Sciatic nerve (tissue), 2 donors: ENCODE data around the gene LTB4R. TPM values are rescaled to one million over a fixed set of nuclear protein-coding genes. Genes with fewer than 3 reads are reported as not detected.
"Not testable (repeated sequence)": the region's sequence is repeated elsewhere in the genome, so short reads cannot be mapped to it uniquely, and the experiment has no call there.

Experiments
- ATAC-seq: fragments of 200-7000 bp; cut with Tn5 transposase; one replicate; pipeline ENCODE4 v1.9.1; 2020; ENCODE audit warnings: mild to moderate bottlenecking, moderate library complexity
- DNase-seq: peaks from one replicate; pipeline ENCODE4 v3.0.0-alpha.2; 2020; ENCODE audit warnings: low spot score
- intact Hi-C: fragments of 100-400 bp; cut with DNase I; formaldehyde crosslinking; loops from one replicate; pipeline ENCODE4 v1.14.2; 2022
- total RNA-seq: library from RNA; stranded (reverse); fragmentation: NEBNext Ultra II Directional; extraction: Animal tissue kit (Norgen Biotek cat#: 25700); gene quantifications from one replicate; pipeline ENCODE4 v1.2.1, GENCODE V29; 2021
- donor health status: DM: no; HTN: no; CAD: no.
- donor health status: DM: no; HTN: no; CAD: no.

The LTB4R gene
- total RNA-seq, 1 donor from 2014 or later = 6.7 TPM

- ATAC-seq = no peak
Observed at GRCh38 chr14:24315243-24315806, 4.0 kb downstream of the LTB4R start.

GRCh38 chr14:24315807-24316596, 4.7 kb downstream of the LTB4R start:
- intact Hi-C loops = no loop called here
- ATAC-seq (peak; percentile 33), DNase-seq (no peak)

More at GRCh38 chr14:24315243-24315806, 4.0 kb downstream of the LTB4R start:
- no peak for DNase-seq
- intact Hi-C loops = no loop called here

DNA sequence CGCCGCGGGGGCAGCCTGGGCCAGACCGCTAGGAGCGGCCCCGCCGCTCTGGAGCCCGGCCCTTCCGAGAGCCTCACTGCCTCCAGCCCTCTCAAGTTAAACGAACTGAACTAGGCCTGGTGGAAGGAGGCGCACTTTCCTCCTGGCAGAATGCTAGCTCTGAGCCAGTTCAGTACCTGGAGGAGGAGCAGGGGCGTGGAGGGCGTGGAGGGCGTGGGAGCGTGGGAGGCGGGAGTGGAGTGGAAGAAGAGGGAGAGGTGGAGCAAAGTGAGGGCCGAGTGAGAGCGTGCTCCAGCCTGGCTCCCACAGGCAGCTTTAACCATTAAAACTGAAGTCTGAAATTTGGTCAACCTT, 5.3 kb downstream of the LTB4R start:
- no peak for ATAC-seq
- DNase-seq = no peak
- intact Hi-C loops = no loop called here

GRCh38 chr14:24317141-24317928, 6.0 kb downstream of the LTB4R start:
- intact Hi-C loops = no loop called here
- DNase-seq (no peak), ATAC-seq (no peak)

- DNase-seq = no peak
- ATAC-seq = no peak
- intact Hi-C loops = no loop called here
Observed at GRCh38 chr14:24321212-24321975, 10.1 kb downstream of the LTB4R start.

DNA sequence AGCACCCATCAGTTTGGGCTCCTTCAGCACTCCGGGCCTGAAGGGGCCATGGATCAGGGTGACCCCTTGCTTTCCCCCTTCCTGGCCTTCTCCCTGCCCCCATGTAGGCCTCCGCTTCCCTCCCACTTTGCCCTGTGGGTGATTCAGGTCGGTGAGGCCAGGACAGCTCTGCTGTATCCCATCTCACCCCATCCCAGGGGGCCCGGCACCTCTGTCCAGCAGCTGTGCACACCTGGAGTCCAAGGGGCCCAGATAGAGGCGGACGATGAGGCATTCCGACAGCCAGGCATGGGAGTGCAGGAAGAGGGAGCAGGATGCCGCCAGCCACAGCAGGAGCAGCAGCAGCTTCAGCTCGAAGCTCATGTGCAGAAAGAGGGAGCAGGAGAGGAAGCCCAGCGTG, 11.4 kb downstream of the LTB4R start:
- ATAC-seq (no peak), DNase-seq (no peak)
- intact Hi-C loops = no loop called here

DNA sequence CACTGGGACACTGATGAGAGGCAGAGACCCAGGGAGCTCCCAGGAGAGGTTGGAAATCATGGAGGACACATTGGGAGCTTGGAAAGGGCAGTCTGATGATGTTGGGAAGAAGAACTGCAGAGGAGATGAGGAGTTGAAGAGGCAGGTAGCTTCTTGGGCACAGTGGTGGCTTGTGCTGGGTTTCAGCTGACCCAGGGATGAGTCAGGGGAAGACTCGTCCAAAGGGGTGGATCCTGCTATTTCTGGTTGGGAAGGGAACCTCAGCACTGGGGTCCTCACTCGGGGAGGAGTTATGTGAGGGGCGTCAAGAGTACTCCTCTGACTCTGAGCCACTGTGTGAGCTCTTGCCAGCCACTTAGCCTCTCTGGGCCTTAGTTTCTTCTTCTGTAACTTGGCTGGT, 12.0 kb downstream of the LTB4R start:
- intact Hi-C loops = no loop called here
- DNase-seq (no peak), ATAC-seq (no peak)

- no peak for DNase-seq
- ATAC-seq = no peak
- intact Hi-C loops = no loop called here
Observed at GRCh38 chr14:24324024-24324423, 12.7 kb downstream of the LTB4R start.

- intact Hi-C loops = no loop called here
- ATAC-seq (no peak), DNase-seq (no peak)
Observed at GRCh38 chr14:24325041-24325530, 13.8 kb downstream of the LTB4R start.

- ATAC-seq (no peak), DNase-seq (no peak)
- intact Hi-C loops = no loop called here
Observed at GRCh38 chr14:24325963-24326362, 14.7 kb downstream of the LTB4R start.

- peak; percentile 16 for ATAC-seq
- DNase-seq = no peak
- intact Hi-C loops = no loop called here
Observed at GRCh38 chr14:24327303-24327702, 16.0 kb downstream of the LTB4R start.

DNA sequence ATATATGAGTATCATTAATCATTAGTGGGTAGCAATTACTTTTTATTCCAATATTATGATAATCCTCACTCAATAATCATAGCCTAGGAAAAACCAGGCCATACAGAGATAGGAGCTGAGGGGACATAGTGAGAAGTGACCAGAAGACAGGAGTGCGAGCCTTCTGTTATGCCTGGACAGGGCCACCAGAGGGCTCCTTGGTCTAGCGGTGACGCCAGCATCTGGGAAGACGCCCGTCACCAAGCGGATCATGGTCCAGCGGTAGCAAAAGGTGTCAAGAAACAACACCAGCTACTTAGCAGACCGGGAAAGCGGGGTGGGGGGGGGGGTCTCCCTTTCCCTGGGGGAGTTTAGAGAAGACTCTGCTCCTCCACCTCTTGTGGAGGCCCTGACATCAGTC, 16.6 kb downstream of the LTB4R start:
- ATAC-seq, intact Hi-C loops: not testable (repeated sequence)

DNA sequence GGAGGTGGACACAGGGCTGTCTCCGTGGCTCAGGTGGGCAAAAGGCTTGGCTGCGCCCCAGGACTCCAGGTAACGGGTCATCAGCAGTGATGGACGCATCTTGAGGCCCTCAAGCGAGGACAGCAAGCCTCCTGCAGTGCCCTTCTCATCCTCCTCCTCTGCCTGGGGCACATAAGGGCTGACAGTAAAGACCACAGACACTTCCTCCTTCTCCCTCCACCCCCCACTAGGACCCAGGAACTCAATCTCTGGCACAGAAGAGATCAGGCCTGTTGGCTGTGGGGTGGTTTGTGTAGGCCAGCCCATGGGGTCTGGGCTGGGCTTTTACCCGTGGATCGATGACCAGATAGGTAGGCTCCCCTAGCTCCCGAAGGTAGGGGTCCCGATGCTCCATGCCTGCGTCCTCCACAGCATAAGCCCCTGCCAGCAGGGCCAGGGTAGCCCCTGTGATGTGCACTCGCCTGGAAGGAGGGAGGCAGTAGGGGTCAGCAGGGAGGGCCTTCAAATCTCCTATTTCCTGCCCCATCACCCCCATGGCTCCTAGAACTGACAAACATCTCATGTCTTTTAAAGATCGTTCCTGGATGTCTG, 17.9 kb downstream of the LTB4R start:
- intact Hi-C loops = no loop called here

More for the DNA sequence above, 16.6 kb downstream of the LTB4R start:
- not testable (repeated sequence) for DNase-seq

DNA sequence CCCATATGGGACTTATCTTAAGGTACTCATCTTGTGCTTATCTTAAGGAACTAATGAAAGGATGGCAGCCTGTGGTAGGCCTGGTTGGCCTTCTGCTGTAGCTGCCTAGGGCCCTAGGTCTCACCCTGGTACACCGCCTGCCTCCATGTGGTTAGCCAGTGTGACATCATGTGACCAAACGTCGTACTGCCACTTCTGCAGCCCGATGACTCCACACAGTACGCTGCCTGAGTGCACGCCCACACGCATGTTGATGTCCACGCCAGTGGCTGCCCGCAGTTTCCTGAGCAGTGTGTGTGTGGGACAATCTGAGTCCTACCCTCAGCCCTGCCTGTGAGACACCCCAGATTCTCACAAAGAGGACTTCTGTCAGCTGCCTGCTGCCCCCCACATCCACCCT, 18.4 kb downstream of the LTB4R start:
- DNase-seq (peak; percentile 74), ATAC-seq (peak; percentile 22)
- intact Hi-C loops = loop anchor here (5.0 kb wide), 1 partner anchor 103 kb away; no protein-coding TSS in a partner anchor

More for the DNA sequence above, 17.9 kb downstream of the LTB4R start:
- ATAC-seq (no peak), DNase-seq (no peak)

GRCh38 chr14:24330973-24331674, 19.8 kb downstream of the LTB4R start:
- DNase-seq (no peak), ATAC-seq (no peak)
- intact Hi-C loops = loop anchor here (5.0 kb wide), 1 partner anchor 101 kb away; no protein-coding TSS in a partner anchor

- ATAC-seq (peak; percentile 1), DNase-seq (no peak)
- intact Hi-C loops = loop anchor here (5.0 kb wide), 1 partner anchor 101 kb away; no protein-coding TSS in a partner anchor
Observed at GRCh38 chr14:24331731-24332267, 20.5 kb downstream of the LTB4R start.

DNA sequence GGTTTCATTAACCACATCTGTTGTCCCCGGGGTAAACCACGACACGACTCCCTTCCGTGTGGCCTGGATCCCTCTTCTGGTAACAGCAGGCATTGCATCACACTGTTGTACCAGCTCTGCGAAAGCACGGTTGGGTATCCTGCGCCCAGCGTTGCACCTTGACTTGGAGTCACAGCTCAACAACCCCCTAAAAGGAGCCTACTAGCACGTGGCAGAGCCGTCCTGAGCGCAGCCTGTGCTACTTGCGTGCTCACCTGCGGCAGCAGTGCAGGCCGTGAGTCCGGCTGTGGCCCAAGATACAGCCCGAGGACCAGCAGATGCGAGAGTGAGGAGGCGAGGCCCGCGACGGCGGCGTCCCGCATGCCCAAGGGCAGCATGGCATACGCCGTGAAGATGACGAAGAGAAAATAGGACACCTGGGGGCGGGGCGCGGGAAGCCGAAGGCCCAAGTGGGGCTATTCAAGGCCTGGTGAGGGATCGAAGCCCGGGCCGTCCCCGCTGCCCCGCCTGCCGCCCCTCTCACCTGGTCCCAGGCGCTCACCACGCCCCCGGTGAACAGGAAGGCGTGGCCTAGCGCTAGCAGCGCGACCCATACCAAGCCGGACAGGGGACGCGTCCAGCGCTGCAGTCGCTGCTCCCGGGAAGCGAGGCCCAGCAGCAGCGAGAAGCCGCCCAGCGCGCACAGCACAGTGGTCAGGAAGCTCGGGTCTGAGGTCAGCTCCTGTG, 21.1 kb downstream of the LTB4R start:
- ATAC-seq (peak; percentile 76), DNase-seq (peak; percentile 85)
- intact Hi-C loops = loop anchor here (5.0 kb wide), 1 partner anchor 100 kb away; no protein-coding TSS in a partner anchor
